ENCODE measurements around the gene RASSF4. TPM values are rescaled to one million over a fixed set of nuclear protein-coding genes. Genes with fewer than 3 reads are reported as not detected.

RASSF4 gene
- total RNA-seq, 1 donor from 2014 or later = 16.9 TPM

- DNase-seq (ENCODE audit: low spot score) = no peak
Observed at GRCh38 chr10:44947371-44948152, 12.0 kb upstream of the RASSF4 start.

- no peak for DNase-seq (ENCODE audit: low spot score)
Observed at GRCh38 chr10:44948642-44949041, 11.0 kb upstream of the RASSF4 start.

- no peak for DNase-seq (ENCODE audit: low spot score)
Observed at GRCh38 chr10:44949127-44949802, 10.3 kb upstream of the RASSF4 start.

GRCh38 chr10:44949915-44950314, 9.7 kb upstream of the RASSF4 start:
- DNase-seq (ENCODE audit: low spot score) = no peak

- no peak for DNase-seq (ENCODE audit: low spot score)
Observed at GRCh38 chr10:44950326-44951225, 9.0 kb upstream of the RASSF4 start.

GRCh38 chr10:44951576-44952226, 7.9 kb upstream of the RASSF4 start:
- no peak for DNase-seq (ENCODE audit: low spot score)

- DNase-seq (ENCODE audit: low spot score) = no peak
Observed at GRCh38 chr10:44952779-44953231, 6.8 kb upstream of the RASSF4 start.

- DNase-seq (ENCODE audit: low spot score) = no peak
Observed at GRCh38 chr10:44954042-44954441, 5.6 kb upstream of the RASSF4 start.

- no peak for DNase-seq (ENCODE audit: low spot score)
Observed at GRCh38 chr10:44954962-44955361, 4.6 kb upstream of the RASSF4 start.

- no peak for DNase-seq (ENCODE audit: low spot score)
Observed at GRCh38 chr10:44955413-44956070, 4.1 kb upstream of the RASSF4 start.

- no peak for DNase-seq (ENCODE audit: low spot score)
Observed at GRCh38 chr10:44956226-44956625, 3.4 kb upstream of the RASSF4 start.

GRCh38 chr10:44956717-44957706, 2.6 kb upstream of the RASSF4 start:
- no peak for DNase-seq (ENCODE audit: low spot score)

GRCh38 chr10:44958196-44958897, 1.3 kb upstream of the RASSF4 start:
- no peak for DNase-seq (ENCODE audit: low spot score)

- no peak for DNase-seq (ENCODE audit: low spot score)
Observed at GRCh38 chr10:44958898-44959246, 730 bp upstream of the RASSF4 start.

GRCh38 chr10:44960088-44960460, 472 bp downstream of the RASSF4 start:
- no peak for DNase-seq (ENCODE audit: low spot score)

GRCh38 chr10:44960482-44961229, 1.1 kb downstream of the RASSF4 start:
- DNase-seq (ENCODE audit: low spot score) = no peak

- DNase-seq (ENCODE audit: low spot score) = no peak
Observed at GRCh38 chr10:44961230-44961571, 1.6 kb downstream of the RASSF4 start.

GRCh38 chr10:44961931-44962750, 2.5 kb downstream of the RASSF4 start:
- no peak for DNase-seq (ENCODE audit: low spot score)
